ENCODE data around the gene TLN1. TPM values are rescaled to one million over a fixed set of nuclear protein-coding genes. Genes with fewer than 3 reads are reported as not detected.

TLN1 gene
- total RNA-seq, 4 donors from 2014 or later: 106 to 256 (median 186) TPM

- H3K4me1 ChIP-seq: peaks cover 31 to 41% of the 10 kb centered on the region in 2 donors
- ATAC-seq (no peak), DNase-seq (no peak)
- in situ Hi-C loops (cut with MboI; ENCODE audit: low sequenced_read_pairs in 4 of 4) (loop anchor here in 2 of 4 donors (10.0 to 25.0 kb wide), 2 partner anchors 61 to 238 kb away; partner anchors contain the start of genes ARHGEF39 (in 1 of the 2) and RUSC2 (in 1 of the 2)), intact Hi-C loops (cut with DNase I; ENCODE audit: low total_unique reads) (no loop called here)
- TF ChIP-seq CTCF (IDR thresholded peaks at IDR 0.05 in 4 of 5, conservative IDR thresholded peaks at IDR 0.05 in 1 of 5) (no peak), POLR2A (IDR thresholded peaks at IDR 0.05) (no peak)
- H3K27ac ChIP-seq: no peak overlapping the region
- H3K27me3 ChIP-seq: no peaks in the 10 kb centered on the region
- H3K9me3 ChIP-seq: no peaks in the 10 kb centered on the region
- H3K36me3 ChIP-seq: peaks cover 6 to 53% of the 10 kb centered on the region in 2 donors
- H3K4me3 ChIP-seq: no peak overlapping the region
Measured at GRCh38 chr9:35725362-35725761, 6.6 kb downstream of the TLN1 start.

GRCh38 chr9:35723908-35724307 lies 8.1 kb downstream of the TLN1 start:
- Histone ChIP-seq H3K27ac (no peak overlapping the region), H3K4me1 (peaks cover 16 to 26% of the 10 kb centered on the region in 2 donors), H3K4me3 (no peak overlapping the region), H3K9me3 (no peaks in the 10 kb centered on the region), H3K27me3 (no peaks in the 10 kb centered on the region), H3K36me3 (peaks cover 6 to 68% of the 10 kb centered on the region in 2 donors)
- DNase-seq (no peak), ATAC-seq (no peak)
- TF ChIP-seq POLR2A (IDR thresholded peaks at IDR 0.05) (no peak), CTCF (IDR thresholded peaks at IDR 0.05 in 4 of 5, conservative IDR thresholded peaks at IDR 0.05 in 1 of 5) (no peak)
- intact Hi-C loops (cut with DNase I; ENCODE audit: low total_unique reads) (no loop called here), in situ Hi-C loops (cut with MboI; ENCODE audit: low sequenced_read_pairs in 4 of 4) (loop anchor here in 1 of 4 donors (10.0 kb wide), 1 partner anchor 59 kb away; the partner anchor contains the start of gene ARHGEF39)

DNA sequence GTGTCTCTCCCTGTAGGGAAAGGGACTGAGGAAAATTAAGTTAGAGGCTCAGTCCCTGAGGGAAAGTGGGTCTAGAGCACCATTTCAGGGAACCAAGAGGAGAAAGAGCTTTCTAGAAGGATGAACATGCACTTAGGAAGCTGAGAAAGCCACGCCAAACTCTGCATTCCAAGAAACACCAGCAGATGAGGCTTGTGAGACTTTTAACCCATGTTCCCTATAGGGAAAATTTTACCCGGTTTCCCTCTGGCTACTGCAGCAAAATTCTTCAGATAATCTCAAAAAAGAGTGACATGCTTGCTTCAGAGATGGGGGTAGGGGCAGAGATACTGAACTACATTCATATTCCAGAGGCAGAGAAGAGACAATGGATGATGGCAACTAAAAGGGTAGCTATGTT lies 8.6 kb downstream of the TLN1 start:
- no peak for ATAC-seq
- peaks cover 6 to 73% of the 10 kb centered on the region in 2 donors for H3K36me3 ChIP-seq
- TF ChIP-seq POLR2A (IDR thresholded peaks at IDR 0.05) (no peak), CTCF (IDR thresholded peaks at IDR 0.05 in 4 of 5, conservative IDR thresholded peaks at IDR 0.05 in 1 of 5) (no peak)
- H3K4me1 ChIP-seq: peaks cover 12 to 21% of the 10 kb centered on the region in 2 donors
- H3K27me3 ChIP-seq: no peaks in the 10 kb centered on the region
- in situ Hi-C loops (cut with MboI; ENCODE audit: low sequenced_read_pairs in 4 of 4) (loop anchor here in 1 of 4 donors (10.0 kb wide), 1 partner anchor 59 kb away; the partner anchor contains the start of gene ARHGEF39), intact Hi-C loops (cut with DNase I; ENCODE audit: low total_unique reads) (no loop called here)
- no peaks in the 10 kb centered on the region for H3K9me3 ChIP-seq
- H3K27ac ChIP-seq: no peak overlapping the region
- DNase-seq: no peak
- H3K4me3 ChIP-seq: no peak overlapping the region

- intact Hi-C loops (cut with DNase I; ENCODE audit: low total_unique reads) (no loop called here), in situ Hi-C loops (cut with MboI; ENCODE audit: low sequenced_read_pairs in 4 of 4) (no loop called here)
- H3K27ac ChIP-seq: no peak overlapping the region
- TF ChIP-seq POLR2A (IDR thresholded peaks at IDR 0.05) (no peak), CTCF (IDR thresholded peaks at IDR 0.05 in 4 of 5, conservative IDR thresholded peaks at IDR 0.05 in 1 of 5) (no peak)
- H3K4me1 ChIP-seq: no peaks in the 10 kb centered on the region
- DNase-seq (no peak), ATAC-seq (no peak)
- H3K9me3 ChIP-seq: no peaks in the 10 kb centered on the region
- H3K27me3 ChIP-seq: no peaks in the 10 kb centered on the region
- H3K4me3 ChIP-seq: no peak overlapping the region
- H3K36me3 ChIP-seq: peaks cover 11 to 100% of the 10 kb centered on the region in 2 donors
Measured at GRCh38 chr9:35719546-35719945, 12.4 kb downstream of the TLN1 start.

Measured in gastrocnemius medialis (tissue), 4 donors.